GM18873 (cell line): Measurements from ENCODE around the gene BIRC2.

Source experiments
- ATAC-seq: cut with Tn5 transposase; IDR thresholded peaks from one replicate; pipeline ENCODE4 v1.9.1; 2021; ENCODE audit warnings: mild to moderate bottlenecking, moderate library complexity, moderate number of reproducible peaks; ENCODE audit not compliant: unreplicated experiment, low FRiP score

The BIRC2 gene

GRCh38 chr11:102398297-102398696 is 51.3 kb downstream of the BIRC2 start:
- no peak for ATAC-seq

GRCh38 chr11:102399189-102399588 is 52.2 kb downstream of the BIRC2 start:
- no peak for ATAC-seq

GRCh38 chr11:102400603-102401002 is 53.6 kb downstream of the BIRC2 start:
- no peak for ATAC-seq

- no peak for ATAC-seq
Observed at GRCh38 chr11:102401905-102402304, 54.9 kb downstream of the BIRC2 start.

- ATAC-seq: no peak
Observed at GRCh38 chr11:102402548-102402947, 55.5 kb downstream of the BIRC2 start.

GRCh38 chr11:102405501-102405900 is 58.5 kb downstream of the BIRC2 start:
- ATAC-seq: no peak

- ATAC-seq: no peak
Observed at GRCh38 chr11:102406099-102406498, 59.1 kb downstream of the BIRC2 start.

- ATAC-seq: no peak
Observed at GRCh38 chr11:102407901-102408300, 60.9 kb downstream of the BIRC2 start.

- no peak for ATAC-seq
Observed at GRCh38 chr11:102408339-102408738, 61.3 kb downstream of the BIRC2 start.

GRCh38 chr11:102410382-102410784 is 63.4 kb downstream of the BIRC2 start:
- ATAC-seq: no peak

GRCh38 chr11:102411142-102411541 is 64.1 kb downstream of the BIRC2 start:
- no peak for ATAC-seq

GRCh38 chr11:102413497-102413896 is 66.5 kb downstream of the BIRC2 start:
- no peak for ATAC-seq

GRCh38 chr11:102414559-102414958 is 67.5 kb downstream of the BIRC2 start:
- no peak for ATAC-seq

- ATAC-seq: no peak
Observed at GRCh38 chr11:102415304-102415916, 68.4 kb downstream of the BIRC2 start.

- ATAC-seq: peak; percentile 52
Observed at GRCh38 chr11:102416976-102417375, 70.0 kb downstream of the BIRC2 start.

GRCh38 chr11:102419181-102419580 is 72.2 kb downstream of the BIRC2 start:
- ATAC-seq: no peak

GRCh38 chr11:102420547-102420946 is 73.5 kb downstream of the BIRC2 start:
- ATAC-seq: peak; percentile 84

- ATAC-seq: no peak
Observed at GRCh38 chr11:102421261-102421660, 74.2 kb downstream of the BIRC2 start.

GRCh38 chr11:102422817-102423712 is 76.1 kb downstream of the BIRC2 start:
- ATAC-seq: no peak

GRCh38 chr11:102423936-102424335 is 76.9 kb downstream of the BIRC2 start:
- ATAC-seq: no peak

GRCh38 chr11:102426000-102426399 is 79.0 kb downstream of the BIRC2 start:
- no peak for ATAC-seq

- no peak for ATAC-seq
Observed at GRCh38 chr11:102426570-102426969, 79.6 kb downstream of the BIRC2 start.
